Brain microvascular endothelial cell (primary cell): Measurements from ENCODE around the gene F8.

ENCODE experiments used
- DNase-seq: peaks from one replicate; pipeline ENCODE4 v3.0.0-alpha.2; 2020
- H3K27ac ChIP-seq: fragments of 250-450 bp; sonication (Bioruptor Pico); 2 replicates; pipeline ENCODE4 v1.5.1; 2020; ENCODE audit warnings: mild to moderate bottlenecking, moderate library complexity
- H3K27me3 ChIP-seq: fragments of 250-450 bp; sonication (Bioruptor Pico); replicated peaks from 2 replicates; pipeline ENCODE4 v1.5.1; 2020; ENCODE audit warnings: mild to moderate bottlenecking
- H3K36me3 ChIP-seq: fragments of 250-450 bp; sonication (Bioruptor Pico); replicated peaks from 2 replicates; pipeline ENCODE4 v1.5.1; 2020; ENCODE audit warnings: mild to moderate bottlenecking
- H3K4me3 ChIP-seq: 2 replicates; pipeline ENCODE4 v1.5.1; 2011; ENCODE audit warnings: low read depth, mild to moderate bottlenecking, control low read depth, low read length, moderate library complexity
- in situ Hi-C: cut with HindIII; loops from 2 replicates; pipeline ENCODE4 v1.10.0; 2017; ENCODE audit warnings: low sequenced_read_pairs, low pct_ligation_motif_present
- TF ChIP-seq, protein P1 (sequence below): IDR thresholded peaks from 2 replicates; pipeline ENCODE4 v1.5.1; 2011; ENCODE audit warnings: low read depth, mild to moderate bottlenecking, moderate library complexity, low read length, control low read depth, inconsistent platforms; ENCODE audit errors: missing control alignments

Gene F8

DNA sequence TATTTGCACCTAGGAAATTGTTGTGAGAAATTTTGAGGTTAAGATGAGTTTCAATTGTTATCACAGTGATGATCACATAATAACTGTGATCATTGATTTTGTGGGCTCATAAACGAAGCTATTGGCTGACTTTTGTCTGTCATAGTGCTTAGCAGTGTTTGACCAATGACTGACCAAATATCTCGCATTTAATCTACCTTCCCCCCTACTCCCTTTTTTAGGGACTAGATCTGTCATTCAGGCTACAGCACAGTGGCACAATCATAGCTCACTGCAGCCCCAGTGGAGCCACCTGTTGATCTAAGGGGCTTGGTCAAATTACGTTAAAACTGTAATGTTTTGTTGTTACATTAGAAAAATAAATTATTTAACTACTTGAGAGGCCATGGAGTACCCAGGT lies 5.6 kb upstream of the F8 start:
- DNase-seq: no peak
- Histone ChIP-seq H3K27me3 (no peaks in the 10 kb centered on the region), H3K27ac (peak overlapping the region; percentile 95), H3K36me3 (no peaks in the 10 kb centered on the region), H3K4me3 (peak overlapping the region; percentile 69)
- in situ Hi-C loops: no loop called here
- TF ChIP-seq, protein P1, sequence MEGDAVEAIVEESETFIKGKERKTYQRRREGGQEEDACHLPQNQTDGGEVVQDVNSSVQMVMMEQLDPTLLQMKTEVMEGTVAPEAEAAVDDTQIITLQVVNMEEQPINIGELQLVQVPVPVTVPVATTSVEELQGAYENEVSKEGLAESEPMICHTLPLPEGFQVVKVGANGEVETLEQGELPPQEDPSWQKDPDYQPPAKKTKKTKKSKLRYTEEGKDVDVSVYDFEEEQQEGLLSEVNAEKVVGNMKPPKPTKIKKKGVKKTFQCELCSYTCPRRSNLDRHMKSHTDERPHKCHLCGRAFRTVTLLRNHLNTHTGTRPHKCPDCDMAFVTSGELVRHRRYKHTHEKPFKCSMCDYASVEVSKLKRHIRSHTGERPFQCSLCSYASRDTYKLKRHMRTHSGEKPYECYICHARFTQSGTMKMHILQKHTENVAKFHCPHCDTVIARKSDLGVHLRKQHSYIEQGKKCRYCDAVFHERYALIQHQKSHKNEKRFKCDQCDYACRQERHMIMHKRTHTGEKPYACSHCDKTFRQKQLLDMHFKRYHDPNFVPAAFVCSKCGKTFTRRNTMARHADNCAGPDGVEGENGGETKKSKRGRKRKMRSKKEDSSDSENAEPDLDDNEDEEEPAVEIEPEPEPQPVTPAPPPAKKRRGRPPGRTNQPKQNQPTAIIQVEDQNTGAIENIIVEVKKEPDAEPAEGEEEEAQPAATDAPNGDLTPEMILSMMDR: no peak

DNA sequence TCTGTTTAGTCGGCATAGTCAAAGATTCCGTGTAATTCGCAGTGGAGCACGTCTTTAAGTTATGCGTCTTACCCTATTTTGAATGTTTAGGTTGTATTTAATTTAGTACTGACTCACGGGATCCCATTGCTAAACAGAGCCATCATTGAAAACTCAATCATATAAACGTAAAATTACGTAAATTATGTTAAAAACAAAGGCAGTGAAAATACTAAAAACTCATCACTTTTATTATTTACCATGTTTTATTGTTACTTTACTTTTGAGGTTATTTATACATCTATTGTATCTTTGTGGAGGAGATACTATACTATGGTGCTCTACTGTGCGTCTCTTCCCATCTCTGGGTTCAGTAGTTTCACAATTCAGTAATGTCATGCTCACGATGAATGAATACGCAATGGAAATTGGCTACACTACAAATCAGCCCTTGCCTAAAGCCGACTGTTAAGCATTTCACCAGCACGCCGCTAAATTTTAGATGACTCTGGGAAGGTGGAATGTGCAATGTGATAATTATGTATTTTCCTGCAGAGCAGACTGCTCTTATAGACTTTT lies 5.1 kb upstream of the F8 start:
- in situ Hi-C loops: no loop called here
- DNase-seq: peak; percentile 45
- TF ChIP-seq, protein P1: no peak
- H3K27me3 ChIP-seq: no peaks in the 10 kb centered on the region
- peak overlapping the region; percentile 69 for H3K4me3 ChIP-seq
- no peaks in the 10 kb centered on the region for H3K36me3 ChIP-seq
- H3K27ac ChIP-seq: peak overlapping the region; percentile 95

DNA sequence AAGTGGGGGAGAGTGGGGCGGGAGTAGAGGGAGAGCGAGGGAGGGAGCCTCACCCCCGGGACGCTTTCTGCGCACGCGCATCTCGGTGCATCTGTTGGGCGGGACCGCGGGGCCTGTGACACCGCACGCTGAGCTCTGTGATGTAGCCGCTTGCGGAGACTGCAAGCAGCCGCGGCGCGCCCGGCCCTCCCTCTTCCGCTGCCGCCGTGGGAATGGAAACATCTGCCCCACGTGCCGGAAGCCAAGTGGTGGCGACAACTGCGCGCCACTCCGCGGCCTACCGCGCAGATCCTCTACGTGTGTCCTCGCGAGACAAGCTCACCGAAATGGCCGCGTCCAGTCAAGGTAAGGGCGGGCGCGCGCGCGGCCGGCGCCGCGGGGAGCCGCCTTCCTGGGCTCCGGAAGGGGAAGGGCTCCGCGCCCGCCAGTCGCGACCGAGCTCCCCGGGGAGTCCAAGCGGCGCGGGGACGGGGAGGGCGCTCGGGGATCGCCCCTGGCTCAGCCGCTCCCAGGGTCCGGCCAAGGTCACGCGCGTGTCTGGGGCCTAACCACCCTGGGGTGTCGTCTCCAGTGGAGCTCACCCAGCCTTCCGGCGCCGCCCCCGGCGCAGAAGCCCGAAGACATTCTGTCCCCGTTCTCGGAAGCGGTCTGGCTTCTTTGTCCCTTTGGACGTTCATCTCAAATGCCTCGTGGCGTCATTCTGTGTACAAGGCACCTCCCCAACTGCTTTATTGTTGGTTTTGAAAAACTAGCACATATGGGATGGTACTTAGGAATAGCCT lies 4.4 kb upstream of the F8 start, which contains the start of gene FUNDC2:
FUNDC2 (plus strand) TSS at position 118 of the 782 bp plus-strand sequence; CDS start at position 213, 95 bp downstream.
- peak within 1 kb of the TSS; percentile 69 for H3K4me3 ChIP-seq
- in situ Hi-C loops: no loop called here
- peak within 1 kb of the TSS; percentile 95 for H3K27ac ChIP-seq
- TF ChIP-seq, protein P1: no peak
- DNase-seq: peak; percentile 86
- H3K36me3 ChIP-seq: no peaks in the 10 kb centered on the region
- H3K27me3 ChIP-seq: no peaks in the 10 kb centered on the region

DNA sequence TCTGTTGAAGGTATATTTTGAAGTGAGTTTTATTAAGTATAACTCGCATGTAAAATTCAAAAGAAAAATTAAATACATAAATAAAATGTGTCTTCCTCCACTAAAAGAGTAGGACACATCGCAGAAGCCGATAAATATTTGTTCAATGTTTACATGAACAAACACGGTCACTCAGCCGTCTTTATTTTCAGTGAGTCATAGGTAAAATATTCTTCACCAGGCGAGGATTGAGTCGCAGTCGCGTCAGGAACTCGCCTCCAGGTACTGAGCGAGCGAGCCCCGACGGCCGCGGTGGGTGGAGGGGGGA lies 3.9 kb upstream of the F8 start:
- in situ Hi-C loops: no loop called here
- no peak for DNase-seq
- H3K4me3 ChIP-seq: peak overlapping the region; percentile 69
- TF ChIP-seq, protein P1: no peak
- H3K36me3 ChIP-seq: no peaks in the 10 kb centered on the region
- H3K27ac ChIP-seq: peak overlapping the region; percentile 95
- H3K27me3 ChIP-seq: no peaks in the 10 kb centered on the region

DNA sequence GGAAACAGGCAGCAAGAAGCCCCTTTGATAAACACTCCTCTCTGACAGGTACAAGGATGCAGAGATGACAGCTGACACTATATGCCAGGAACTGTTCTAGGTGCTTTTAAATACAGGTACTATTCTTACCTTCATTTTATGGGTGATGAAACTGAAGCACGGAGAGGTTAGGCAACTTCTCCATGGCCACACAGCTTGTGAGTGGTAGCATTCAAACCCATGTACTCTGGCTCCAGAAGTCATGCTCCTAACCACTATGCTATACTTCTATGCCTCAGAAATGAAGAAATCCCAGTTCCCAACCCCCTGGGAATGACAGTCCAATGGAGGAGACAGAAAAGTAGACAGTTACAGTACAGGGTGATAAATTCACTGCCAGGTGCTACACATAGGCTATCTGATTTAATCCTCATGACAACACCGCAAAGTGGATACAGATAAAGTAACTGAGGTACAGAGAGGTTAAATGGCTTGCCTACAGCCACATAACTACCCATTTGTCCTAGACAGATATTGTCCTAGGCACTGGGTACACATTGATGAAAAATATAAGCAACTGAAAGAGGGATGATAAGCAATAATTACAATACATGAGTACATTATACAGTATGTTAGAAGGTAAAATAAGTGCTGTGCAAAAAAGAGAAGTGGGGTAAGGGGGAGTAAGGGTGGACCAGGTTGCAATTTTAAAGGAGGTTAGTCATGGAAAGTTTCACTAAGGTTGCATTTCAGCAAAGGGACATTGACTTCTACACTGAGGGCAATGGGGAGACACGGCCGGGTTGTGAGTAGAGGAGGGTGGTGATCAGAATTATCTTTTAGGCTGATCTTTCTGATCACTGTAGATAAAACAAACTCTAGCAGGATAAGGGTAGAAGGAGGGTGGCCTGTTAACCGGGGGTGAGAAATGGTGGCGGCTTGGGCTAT lies 1.6 kb upstream of the F8 start:
- no peak overlapping the region for H3K27ac ChIP-seq
- no peak for DNase-seq
- TF ChIP-seq, protein P1: no peak
- no peak overlapping the region for H3K4me3 ChIP-seq
- in situ Hi-C loops: no loop called here
- H3K27me3 ChIP-seq: no peaks in the 10 kb centered on the region
- H3K36me3 ChIP-seq: no peaks in the 10 kb centered on the region
